ENCODE data around the gene BEST4. TPM values are rescaled to one million over a fixed set of nuclear protein-coding genes. Genes with fewer than 3 reads are reported as not detected.
A peak's percentile ranks its signal among the peaks of the same experiment; 100 is the strongest.
"Not testable (repeated sequence)": the region's sequence is repeated elsewhere in the genome, so short reads cannot be mapped to it uniquely, and the experiment has no call there.

Gene BEST4
- total RNA-seq, 1 donor from 2014 or later, result not detected

DNA sequence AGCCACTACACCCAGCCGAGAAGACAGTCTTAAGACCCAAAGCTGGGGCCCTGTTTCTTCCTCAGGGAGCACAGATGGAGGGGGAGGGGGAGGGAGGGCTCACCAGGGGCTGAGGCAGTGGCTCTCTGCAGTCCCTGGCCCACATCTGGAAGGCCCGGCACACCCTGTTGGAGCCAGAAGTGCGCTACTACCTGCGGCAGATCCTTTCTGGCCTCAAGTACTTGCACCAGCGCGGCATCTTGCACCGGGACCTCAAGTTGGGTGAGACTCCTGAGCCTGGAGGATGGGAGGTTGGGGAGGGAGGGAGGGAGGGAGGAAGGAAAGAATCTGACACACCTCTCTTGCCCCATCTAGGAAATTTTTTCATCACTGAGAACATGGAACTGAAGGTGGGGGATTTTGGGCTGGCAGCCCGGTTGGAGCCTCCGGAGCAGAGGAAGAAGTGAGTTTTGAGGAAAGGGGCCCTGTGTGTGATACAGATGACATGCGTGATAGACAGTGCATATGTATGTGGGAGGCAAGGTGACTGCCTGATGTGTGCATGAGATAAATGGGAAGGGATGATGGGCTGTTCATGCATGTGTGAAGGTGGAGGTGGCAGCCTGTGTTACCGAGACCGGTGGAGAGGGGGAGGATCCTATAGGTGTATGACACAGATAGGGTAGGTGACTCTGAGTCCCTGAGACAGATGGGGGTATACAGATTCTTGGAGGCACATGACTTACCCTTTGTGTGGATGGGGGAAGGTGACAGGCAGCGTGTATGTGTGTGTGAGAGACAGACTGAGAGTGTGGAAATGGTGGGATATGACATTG lies 13.7 kb upstream of the BEST4 start:
- DNase-seq, result peak; percentile 34

DNA sequence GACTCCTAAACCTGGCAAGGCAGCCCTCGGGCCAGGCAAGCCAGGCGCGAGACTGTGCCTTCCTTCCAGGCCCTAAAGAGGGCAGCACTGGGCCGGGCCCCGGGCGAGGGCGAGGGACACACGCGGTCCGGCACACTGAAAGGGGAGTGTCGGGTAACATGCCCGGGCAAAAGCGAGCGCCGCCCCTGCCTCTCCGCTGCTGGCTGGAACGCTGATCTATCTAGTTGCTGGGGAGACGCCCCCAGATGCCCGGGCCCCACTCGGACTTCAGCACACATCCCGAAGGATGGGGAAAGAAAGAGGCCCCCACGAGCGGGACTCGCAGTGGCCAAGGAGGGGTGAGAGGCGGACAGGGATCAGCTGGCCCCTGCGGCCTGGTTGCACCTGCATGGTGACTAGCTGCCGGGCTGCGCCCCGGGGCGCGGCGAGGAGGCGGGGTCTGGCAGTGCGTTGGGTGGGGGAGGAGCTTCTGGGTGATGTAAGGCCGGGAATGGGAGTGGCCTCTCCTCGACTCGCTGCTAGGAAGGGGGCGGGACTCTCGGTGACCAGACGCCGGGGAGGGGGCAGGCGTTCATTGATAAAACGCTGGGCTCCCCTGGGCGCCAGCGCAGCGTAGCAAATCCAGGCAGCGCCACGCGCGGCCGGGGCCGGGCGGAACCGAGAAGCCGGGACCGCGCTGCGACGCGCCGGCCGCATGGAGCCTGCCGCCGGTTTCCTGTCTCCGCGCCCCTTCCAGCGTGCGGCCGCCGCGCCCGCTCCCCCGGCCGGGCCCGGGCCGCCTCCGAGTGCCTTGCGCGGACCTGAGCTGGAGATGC lies 12.0 kb upstream of the BEST4 start, which contains the start of gene PLK3:
Gene PLK3, plus strand, starts transcription at position 608 of the 815 bp plus-strand sequence. Its CDS starts 87 bp downstream, at position 695.
- peak; percentile 99 for DNase-seq

DNA sequence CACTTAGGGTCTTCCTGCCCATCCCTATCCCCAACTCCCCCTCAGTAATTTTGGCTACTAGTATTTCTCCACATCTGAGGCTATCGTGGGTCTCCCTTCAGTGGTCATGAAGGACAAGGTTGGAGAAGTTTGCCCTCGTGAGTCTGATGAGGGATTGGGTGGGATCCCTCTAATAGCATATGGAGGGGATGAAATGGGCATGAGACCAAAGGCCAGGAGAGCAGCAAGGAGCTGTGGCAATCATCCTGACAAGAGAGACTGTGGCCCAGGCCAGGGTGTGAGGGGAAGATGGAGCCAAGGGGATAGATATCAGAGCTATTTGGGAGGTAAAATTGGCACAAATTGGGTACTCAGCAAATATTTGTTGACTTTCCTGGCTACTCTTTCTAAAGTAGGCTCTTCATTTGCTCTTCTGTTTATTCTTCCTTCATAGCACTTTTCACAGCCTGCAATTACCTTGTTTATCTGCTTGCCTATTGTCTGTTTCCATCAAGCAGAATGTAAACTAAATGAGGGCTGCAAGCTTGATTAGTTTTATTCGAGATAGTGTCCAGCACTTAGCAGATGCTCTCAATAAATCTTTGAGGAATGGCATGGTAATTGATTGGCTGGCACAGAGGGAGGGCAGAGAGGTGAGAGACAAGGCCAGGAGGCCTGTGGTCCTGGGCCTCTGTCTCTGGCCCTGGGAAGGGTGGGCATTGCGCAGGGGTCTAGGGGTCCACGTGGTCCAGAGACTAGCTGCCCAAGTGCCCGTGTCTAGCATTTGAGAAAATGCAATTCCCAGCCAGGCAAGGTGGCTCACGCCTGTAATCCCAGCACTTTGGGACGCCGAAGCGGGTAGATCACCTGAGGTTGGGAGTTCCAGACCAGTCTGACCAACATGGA lies 10.8 kb upstream of the BEST4 start:
- DNase-seq, result no peak

DNA sequence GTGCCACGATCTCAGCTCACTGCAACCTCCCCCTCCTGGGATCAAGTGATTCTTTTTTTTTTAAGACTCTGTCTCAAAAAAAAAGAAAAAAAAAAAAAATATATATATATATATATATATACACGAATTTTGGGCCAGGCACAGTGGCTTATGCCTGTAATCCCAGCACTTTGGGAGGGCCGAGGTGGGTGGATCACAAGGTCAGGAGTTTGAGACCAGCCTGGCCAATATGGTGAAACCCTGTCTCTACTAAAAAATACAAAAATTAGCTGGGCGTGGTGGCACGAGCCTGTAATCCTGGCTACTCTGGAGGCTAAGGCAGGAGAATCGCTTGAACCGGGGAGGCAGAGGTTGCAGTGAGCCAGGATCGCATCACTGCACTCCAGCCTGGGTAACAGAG lies 9.9 kb upstream of the BEST4 start:
- DNase-seq, result not testable (repeated sequence)

DNA sequence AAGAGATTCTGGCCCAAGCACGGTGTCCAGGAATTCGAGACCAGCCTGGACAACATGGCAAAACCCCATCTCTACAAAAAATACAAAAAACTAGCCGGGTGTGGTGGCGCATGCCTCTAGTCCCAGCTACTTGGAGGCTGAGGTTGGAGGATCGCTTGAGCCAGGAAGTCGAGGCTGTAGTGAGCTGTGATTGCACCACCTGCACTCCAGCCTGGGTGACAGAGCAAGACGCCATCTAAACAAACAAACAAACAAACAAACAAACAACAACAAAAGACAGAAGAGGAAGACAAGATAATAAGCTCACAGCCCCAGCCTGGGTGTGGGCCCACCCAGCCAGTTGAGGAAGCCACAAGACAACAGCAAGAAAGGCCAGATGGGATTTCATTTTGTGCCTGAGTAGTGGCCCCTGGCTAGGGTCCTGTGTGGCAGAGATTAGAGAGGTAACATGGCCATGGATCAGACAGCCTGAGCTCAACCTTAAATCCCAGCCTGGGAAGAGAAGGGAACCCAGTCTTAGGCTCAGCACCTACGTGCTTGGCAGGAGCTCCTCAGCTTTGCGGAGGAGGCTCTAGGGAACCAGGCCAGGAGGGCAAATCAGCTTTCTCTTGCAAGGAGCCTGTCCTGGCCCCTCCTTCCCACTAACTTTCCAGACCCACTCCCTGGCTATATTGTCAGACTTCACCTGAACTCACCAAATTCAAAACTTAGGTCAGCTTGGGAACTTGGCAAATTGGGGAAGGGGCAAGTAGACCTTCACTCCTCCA lies 4.9 kb upstream of the BEST4 start:
- no peak for DNase-seq

DNA sequence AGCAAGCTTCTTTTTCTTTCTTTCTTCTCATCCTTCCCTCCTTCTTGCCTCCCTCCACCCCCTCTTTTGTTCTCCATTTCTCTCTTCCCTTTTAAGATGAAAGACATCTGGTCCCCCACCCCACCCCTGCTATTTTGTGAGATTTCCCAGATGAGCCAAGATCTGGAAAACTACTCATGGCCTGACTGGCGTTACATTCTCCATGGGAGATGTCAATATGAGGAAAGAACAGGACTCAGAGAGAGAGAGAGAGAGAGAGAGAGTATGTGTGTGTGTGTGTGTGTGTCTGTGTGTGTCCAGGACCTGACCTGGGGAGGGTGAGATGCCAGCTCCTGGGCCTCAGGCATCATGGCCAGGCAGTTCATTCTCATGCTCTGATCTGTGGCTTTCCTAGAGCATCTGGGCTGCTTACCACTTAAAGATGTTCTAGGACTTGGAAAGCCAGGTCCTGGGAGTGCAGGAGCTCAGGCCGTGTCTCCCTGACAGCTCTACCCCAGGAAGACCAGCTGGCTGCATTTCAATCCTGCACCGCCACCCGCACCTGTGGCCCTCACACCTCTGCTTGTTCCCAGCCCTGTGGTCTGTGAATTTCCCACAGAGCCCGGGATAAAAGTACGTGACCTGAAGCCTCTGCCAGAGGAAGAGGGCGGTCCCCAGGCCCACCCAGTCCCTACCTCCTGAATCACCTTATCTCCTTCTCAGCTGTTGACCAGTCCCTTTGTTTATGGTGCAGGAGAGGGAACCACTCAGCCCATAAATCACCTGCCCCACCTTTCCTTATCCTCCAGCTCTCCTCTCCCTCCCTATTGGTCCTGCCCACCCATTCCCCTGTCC lies 3.2 kb upstream of the BEST4 start:
- DNase-seq, result no peak

DNA sequence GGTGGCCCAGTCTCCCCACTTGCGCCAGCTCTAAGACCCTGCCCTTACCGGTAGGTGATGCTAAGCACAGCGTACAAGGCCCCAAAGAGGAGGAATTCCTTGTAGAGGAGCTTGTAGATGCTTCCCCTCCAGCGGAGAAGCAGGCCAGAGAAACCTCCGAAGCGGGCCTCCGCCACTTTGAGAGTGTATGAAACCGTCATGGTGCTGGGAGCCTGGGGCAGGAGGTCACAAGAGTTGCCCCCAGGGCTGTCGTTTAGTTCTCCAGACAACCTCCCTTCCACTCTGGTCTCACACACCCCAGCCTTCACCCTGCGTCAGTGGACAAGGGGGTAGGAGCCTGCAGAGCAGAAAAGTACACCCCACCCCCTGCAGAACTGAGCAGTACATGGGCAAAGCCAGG lies 464 bp downstream of the BEST4 start:
- DNase-seq, result no peak

DNA sequence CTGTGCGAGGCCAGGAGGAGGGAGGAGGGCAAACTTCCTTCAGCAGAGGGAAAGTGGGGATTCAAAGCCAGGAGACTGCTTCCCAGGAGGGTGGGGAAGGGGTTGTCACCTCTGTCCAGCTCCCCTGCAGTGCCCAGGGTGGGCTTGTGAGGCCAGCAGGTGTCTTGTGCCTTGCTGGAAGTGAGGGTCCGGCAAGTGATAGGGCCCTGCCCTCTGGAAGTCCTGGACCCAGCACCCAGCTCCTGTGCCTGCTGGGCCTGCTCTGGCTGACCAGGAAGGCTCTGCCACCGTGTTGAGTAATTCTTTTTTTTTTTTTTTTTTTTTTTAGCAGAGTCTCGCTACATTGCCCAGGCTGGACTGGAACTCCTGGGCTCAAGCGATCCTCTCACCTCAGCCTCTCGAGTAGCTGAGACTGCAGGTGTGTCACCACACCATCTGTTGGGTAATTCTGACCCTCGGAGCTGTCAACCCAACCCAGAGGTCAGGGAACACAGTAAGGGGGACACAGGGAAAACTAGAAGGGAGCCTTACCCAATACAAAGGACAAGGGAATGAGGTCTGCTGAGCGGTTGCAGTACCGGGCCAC lies 1.0 kb downstream of the BEST4 start:
- no peak for DNase-seq

DNA sequence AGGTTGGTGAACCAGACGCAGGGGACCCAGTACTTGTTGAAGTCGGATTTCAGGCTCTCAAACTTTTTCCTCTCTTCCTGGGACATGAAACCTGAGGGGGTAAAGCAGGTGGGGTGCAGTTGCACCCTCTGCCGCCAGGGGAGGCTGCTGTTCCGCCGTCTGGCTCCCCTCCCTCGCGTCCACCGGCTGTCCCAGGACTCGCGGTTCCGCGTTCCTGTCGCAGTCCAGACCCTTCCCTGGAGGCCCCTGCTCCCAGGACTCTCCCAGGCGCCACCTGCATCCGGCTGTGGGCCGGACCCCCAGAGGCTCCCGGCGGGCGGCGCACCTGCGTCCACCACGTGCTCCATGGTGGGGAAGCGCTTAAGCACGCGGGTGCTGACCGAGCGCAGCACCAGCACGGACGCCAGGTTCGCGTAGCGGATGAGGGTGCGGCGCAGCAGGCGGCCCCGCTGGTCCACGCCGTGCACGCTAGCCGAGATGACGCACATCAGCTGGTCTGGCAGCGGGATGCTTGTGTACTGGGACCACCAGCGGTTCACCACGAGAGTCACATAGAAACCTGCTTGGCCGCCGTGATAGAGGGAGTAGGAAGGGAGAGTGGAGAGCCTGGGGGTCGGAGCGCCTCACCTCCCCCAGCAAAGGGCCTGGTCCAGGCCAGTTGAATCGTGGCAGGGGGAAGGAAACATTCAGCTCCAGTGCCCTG lies 1.7 kb downstream of the BEST4 start:
- peak; percentile 78 for DNase-seq

DNA sequence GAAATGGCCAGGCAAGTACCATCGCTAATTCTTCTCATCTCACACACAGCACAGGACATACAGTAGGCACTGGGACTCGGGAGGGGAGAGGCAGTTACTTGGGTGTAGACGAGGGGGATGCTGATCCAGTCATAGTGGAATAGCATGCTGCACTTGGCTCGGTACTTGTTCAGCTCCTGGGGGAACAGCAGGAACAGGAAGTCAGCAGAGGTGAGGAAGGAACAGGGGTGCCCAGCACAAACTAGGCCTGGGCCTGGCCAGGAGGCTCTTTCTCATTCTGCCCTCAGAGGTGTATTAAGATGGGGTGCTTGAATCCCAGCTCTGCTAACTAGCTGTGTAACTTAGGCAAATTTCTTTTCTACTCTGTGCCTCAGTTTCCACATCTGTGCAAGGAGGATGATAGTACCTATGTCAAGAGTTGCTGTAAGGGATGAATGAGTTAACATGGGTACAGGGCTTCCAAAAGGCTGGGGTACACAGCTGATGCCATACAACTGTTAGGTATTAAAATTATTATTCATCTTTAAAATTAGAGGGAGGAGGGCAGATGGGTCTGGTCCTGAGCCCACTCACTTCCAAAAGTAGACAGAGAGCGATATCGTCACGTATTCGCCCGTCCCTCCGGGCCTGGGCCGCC lies 2.4 kb downstream of the BEST4 start:
- no peak for DNase-seq

DNA sequence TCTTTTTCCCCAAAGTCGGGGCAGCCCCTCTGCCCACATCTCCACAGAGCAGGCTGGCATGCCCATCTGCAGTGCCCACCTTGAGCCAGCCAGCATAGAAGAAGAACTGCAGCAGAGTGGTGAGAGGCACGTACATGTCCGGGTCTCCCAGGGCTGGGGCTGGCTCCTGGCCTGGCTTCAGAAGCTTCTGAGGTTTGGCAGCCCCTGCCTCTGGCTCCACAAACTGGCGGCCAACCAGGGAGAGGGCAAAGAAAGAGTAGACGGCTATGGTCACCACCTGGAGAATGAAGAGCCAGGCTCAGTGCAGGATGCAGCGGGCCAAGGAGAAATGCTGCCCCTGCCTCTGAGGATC lies 3.0 kb downstream of the BEST4 start:
- no peak for DNase-seq

DNA sequence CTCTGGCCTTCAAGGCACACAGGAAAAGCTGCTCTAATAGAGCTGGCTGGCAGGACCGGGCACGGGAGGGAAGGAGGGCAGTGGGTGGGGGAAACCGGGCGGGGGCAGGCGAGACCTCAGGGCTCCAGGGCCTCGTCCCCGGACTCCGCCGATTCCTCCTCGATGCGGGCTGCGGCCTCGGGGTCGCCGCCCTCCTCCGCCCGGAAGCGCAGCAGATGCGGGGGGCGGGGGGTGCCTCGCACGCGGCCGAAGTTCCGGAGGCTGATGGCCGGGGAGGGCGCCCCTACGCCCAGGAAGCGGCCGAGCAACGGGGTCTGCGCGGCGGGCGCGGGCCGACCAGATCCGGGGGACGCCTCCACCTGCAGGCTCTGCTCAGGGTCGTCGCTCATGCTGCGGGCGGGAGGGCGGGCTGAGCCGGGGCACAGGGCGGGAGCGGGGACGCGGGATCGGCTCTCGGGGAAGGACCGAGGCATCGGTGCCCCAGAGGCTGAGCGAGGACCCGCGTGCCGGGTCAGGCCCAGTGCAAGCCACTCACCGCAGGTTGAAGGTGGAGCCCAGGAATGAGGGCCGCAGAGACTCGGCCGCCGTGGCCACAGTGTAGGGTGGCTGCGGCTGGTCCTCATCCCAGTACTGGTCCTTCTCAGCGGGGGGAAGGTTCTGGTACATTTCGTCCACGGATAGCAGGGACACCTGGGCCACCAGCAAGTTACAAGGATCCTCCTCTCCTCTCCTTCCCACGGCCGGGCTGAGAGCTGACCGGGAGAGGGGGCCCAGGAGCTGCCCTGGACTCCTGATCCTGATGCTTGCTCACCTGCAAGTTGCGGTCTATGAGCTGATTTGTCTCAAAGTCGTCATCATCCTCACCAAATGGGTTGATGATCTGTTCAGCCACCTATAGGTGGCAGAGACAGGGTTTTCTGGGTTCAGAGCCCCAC lies 3.6 kb downstream of the BEST4 start:
- no peak for DNase-seq

DNA sequence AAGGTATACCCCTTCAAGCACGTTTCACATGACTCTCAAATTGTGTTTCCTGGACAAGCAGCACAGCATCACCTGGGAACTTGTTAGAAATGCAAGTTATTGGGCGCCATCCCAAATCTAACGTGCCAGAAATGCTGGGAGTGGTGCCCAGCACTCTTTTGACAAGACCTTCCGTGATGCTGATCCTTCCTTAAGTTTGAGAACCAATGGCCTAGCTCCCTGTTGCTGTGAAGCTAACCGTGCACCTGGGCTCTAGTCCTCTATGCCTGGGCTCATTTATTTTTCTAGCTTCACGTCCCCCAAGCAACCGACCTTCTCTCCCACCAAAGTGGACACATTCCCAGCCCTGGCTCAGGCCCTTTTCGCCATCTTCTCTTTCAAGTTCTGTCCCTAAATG lies 4.3 kb downstream of the BEST4 start:
- DNase-seq, result no peak

DNA sequence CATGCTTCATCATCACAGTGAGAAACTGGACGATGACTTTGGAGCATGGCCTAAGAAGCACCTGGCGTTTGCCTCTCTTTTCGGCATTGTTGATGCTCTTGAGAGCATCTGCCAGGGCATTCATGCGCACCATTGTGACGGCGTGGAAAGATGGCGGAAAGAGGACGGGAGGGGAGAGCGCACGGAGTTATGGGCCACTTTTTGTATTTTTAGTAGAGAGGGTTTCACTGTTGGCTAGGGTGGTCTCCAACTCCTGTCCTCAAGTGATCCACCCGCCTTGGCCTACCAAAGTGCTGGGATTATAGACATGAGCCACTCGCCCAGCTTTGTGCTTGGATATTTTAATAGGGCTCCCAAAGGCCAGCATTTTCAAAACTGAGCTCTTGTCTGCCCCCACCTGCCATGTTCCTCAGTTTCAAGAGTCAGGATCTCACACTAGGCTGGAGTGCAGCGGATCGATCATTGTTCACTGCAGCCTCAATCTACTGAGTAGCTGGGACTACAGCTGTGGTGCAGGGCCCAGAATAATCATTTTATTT lies 7.3 kb downstream of the BEST4 start:
- DNase-seq, result no peak

DNA sequence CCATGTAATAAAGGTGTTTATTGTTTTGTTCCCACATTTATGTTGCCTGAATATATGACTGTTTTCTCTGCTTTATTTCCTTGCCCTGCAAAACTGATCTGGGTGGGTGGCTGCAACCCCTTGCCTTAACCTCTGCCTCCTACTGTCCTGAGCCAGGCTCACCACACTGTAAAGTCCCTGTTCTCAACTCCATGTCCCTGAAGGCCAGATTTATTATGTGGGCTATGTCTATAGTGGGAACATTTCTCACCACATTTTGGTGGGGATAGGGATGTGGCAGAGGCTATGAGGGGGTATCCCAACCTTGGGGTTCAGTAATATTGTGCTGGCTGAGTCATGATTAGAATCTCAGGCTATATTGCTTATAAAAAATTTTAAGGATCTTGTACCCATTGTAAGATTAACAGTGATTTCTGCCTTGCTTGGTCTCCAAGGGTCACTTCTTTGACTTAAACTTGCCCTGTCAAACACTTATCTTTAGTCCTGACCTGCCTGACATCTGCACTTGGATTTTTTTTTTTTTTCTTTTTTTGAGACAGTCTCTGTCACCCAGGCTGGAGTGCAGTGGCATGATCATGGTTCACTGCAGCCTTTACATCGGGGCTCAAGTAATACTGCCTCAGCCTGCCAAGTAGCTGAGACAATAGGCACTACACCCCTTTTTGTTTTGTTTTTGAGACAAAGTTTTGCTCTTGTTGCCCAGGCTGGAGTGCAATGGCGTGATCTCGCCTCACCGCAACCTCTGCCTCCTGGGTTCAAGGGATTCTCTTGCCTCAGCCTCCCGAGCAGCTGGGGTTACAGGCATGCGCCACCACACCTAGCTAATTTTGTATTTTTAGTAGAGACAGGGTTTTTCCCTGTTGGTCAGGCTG lies 9.0 kb downstream of the BEST4 start:
- no peak for DNase-seq

DNA sequence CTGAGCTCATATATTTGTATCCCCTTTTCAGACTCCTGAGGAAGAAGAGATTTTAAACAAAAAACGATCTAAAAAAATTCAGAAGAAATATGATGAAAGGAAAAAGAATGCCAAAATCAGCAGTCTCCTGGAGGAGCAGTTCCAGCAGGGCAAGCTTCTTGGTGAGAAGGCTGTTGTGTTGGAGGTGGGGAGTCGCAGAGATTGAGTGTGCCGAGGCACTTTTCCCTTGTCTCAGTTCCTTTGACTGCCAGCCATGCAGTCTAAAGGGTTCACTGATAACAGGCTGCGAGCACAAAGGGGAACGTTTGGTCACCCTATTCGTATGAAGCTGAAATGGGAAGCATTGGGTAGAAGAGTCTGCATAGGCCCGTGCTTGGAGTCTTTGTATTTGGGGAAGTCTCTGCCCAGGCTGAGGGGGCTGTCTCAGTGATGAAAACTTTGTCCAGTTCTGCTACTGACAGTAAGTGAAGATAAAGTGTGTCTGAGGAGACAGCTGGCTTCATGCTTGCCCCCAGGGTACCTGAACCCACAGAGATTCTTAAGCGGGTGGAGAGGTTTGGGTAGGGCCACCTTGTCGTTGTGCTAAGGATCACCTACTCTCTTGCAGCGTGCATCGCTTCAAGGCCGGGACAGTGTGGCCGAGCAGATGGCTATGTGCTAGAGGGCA lies 9.9 kb downstream of the BEST4 start:
- DNase-seq, result no peak

DNA sequence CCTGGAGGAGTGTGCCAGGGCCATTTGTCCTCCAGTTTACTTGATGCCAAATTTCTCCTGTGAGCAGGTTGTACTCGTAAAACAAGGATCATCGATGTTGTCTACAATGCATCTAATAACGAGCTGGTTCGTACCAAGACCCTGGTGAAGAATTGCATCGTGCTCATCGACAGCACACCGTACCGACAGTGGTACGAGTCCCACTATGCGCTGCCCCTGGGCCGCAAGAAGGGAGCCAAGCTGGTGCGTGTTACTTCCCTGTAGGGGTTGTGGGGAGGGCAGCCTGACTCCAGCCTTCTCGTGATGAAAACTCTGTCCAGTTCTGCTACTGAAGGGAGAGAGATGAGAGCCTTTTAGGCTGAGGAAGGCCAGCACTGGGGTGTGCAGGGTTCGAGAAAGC lies 10.4 kb downstream of the BEST4 start:
- DNase-seq, result no peak

All from dermis blood vessel endothelial cell (primary cell).